Sigmoid colon (tissue), 4 donors: ENCODE results near the gene MSL2.

Experiments used
- EP300 ChIP-seq, 4 donors: sonication (generic); formaldehyde crosslinking; IDR thresholded peaks; one replicate each; pipeline ENCODE4 v1.6.1; 2017; ENCODE audit warnings: antibody characterized with exemption in 4 of 4
- POLR2A ChIP-seq, 2 donors: fragments of 450-650 bp; IDR thresholded peaks; one replicate each; pipeline ENCODE4 v1.6.1; 2016; ENCODE audit warnings: antibody characterized with exemption in 2 of 2, mild to moderate bottlenecking in 2 of 2, moderate library complexity in 2 of 2
- POLR2AphosphoS5 ChIP-seq, 4 donors: sonication (generic); formaldehyde crosslinking; IDR thresholded peaks; one replicate each; pipeline ENCODE4 v1.6.1; 2017; ENCODE audit warnings: antibody characterized with exemption in 4 of 4
- TF ChIP-seq, protein P1 (sequence below), 4 experiments: fragments of 450-650 bp in 3 of 4; fragments of 200-600 bp in 1 of 4; IDR thresholded peaks; one replicate each; pipeline ENCODE4 v1.5.1; 2016 to 2019; ENCODE audit warnings: antibody characterized with exemption in 4 of 4, mild to moderate bottlenecking in 3 of 4, moderate library complexity in 2 of 4

DNA sequence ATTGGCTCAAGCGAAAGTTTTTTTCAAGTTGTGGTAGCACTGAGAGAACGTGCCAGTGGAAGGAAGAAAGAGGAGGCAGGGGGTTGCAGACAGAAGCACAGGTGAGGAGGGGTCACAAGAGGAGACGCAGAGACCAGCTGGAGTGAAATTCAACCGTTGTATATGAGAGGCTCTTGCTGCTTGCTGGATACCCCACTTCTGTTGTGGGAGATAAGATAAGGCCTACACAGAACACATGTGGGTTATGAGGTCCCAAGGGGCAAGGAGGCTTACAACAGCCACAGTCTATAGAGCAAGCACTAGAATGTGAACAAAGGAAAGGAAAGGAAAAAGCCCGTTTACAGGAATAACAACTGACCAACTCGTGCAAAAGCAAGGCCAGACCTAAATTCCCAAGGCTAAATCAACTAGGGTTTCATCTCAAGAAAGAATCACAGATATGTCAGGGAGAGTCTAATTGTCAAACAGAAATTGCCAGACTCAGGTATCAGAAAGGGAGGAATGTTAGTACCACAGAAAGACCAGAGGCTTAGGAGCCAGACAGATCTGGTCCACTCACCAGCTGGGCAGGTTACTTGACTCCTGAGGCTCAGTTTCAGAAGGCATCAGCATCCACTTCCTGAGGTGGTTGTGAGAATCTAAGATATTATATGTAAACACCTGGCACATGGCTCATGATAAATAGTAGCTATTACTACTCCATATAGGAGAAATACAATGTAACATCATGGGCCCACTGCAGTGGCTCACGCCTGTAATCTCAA is 60.9 kb downstream of the MSL2 start:
- TF ChIP-seq, protein P1, sequence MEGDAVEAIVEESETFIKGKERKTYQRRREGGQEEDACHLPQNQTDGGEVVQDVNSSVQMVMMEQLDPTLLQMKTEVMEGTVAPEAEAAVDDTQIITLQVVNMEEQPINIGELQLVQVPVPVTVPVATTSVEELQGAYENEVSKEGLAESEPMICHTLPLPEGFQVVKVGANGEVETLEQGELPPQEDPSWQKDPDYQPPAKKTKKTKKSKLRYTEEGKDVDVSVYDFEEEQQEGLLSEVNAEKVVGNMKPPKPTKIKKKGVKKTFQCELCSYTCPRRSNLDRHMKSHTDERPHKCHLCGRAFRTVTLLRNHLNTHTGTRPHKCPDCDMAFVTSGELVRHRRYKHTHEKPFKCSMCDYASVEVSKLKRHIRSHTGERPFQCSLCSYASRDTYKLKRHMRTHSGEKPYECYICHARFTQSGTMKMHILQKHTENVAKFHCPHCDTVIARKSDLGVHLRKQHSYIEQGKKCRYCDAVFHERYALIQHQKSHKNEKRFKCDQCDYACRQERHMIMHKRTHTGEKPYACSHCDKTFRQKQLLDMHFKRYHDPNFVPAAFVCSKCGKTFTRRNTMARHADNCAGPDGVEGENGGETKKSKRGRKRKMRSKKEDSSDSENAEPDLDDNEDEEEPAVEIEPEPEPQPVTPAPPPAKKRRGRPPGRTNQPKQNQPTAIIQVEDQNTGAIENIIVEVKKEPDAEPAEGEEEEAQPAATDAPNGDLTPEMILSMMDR (IDR thresholded peaks at IDR 0.05): no peak
- no peak for TF ChIP-seq POLR2AphosphoS5 (IDR thresholded peaks at IDR 0.05)
- TF ChIP-seq POLR2A (IDR thresholded peaks at IDR 0.05): no peak
- no peak for TF ChIP-seq EP300 (IDR thresholded peaks at IDR 0.05)
